ENCODE data around the gene EMX1. TPM values are rescaled to one million over a fixed set of nuclear protein-coding genes. Genes with fewer than 3 reads are reported as not detected.

EMX1 gene
- total and polyA plus RNA-seq, 8 donors, result 0.08 to 0.38 (median 0.18) TPM; not detected in 3

GRCh38 chr2:72983500-72984161 is 66.3 kb downstream of the EMX1 start:
- H3K4me3 ChIP-seq, result no peak overlapping the region
- no peak overlapping the region for H3K27ac ChIP-seq
- ATAC-seq, result no peak
- no peak for DNase-seq
- no peaks in the 10 kb centered on the region for H3K27me3 ChIP-seq
- H3K4me1 ChIP-seq, result peaks cover 0 to 15% of the 10 kb centered on the region in 2 donors
- TF ChIP-seq, protein P1, sequence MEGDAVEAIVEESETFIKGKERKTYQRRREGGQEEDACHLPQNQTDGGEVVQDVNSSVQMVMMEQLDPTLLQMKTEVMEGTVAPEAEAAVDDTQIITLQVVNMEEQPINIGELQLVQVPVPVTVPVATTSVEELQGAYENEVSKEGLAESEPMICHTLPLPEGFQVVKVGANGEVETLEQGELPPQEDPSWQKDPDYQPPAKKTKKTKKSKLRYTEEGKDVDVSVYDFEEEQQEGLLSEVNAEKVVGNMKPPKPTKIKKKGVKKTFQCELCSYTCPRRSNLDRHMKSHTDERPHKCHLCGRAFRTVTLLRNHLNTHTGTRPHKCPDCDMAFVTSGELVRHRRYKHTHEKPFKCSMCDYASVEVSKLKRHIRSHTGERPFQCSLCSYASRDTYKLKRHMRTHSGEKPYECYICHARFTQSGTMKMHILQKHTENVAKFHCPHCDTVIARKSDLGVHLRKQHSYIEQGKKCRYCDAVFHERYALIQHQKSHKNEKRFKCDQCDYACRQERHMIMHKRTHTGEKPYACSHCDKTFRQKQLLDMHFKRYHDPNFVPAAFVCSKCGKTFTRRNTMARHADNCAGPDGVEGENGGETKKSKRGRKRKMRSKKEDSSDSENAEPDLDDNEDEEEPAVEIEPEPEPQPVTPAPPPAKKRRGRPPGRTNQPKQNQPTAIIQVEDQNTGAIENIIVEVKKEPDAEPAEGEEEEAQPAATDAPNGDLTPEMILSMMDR (IDR thresholded peaks at IDR 0.05), result no peak
- H3K9me3 ChIP-seq, result no peaks in the 10 kb centered on the region
- intact Hi-C loops (cut with DNase I), result no loop called here
- H3K36me3 ChIP-seq, result peaks cover 0 to 54% of the 10 kb centered on the region in 2 donors

GRCh38 chr2:72984172-72984671 is 66.9 kb downstream of the EMX1 start:
- TF ChIP-seq, protein P1 (IDR thresholded peaks at IDR 0.05), result no peak
- Histone ChIP-seq H3K4me1 (peaks cover 0 to 14% of the 10 kb centered on the region in 2 donors), H3K36me3 (peaks cover 0 to 59% of the 10 kb centered on the region in 2 donors), H3K4me3 (no peak overlapping the region), H3K9me3 (no peaks in the 10 kb centered on the region), H3K27me3 (no peaks in the 10 kb centered on the region), H3K27ac (no peak overlapping the region)
- ATAC-seq, result no peak
- DNase-seq, result no peak
- intact Hi-C loops (cut with DNase I), result no loop called here

Other genes with a start within 250 kb of the EMX1 start
- 10 to 100 TPM; 24.7 to 27.1 TPM for gene EXOC6B, start 91.5 kb upstream of the EMX1 start, total RNA-seq
- 10 to 100 TPM; 22.1 to 30.8 (median 26.0) TPM for gene EXOC6B, start 91.5 kb upstream of the EMX1 start, polyA plus RNA-seq (ENCODE audit: insufficient read length in 6 of 6)
- 10 to 100 TPM; 38.1 to 41.9 TPM for gene SPR, start 30.1 kb upstream of the EMX1 start, total RNA-seq
- 1 to 10 TPM; 5.2 to 7.1 (median 5.5) TPM for gene SPR, start 30.1 kb upstream of the EMX1 start, polyA plus RNA-seq (ENCODE audit: insufficient read length in 6 of 6)
- gene SFXN5, start 154.2 kb downstream of the EMX1 start, total RNA-seq, result 10 to 100 TPM; 17.1 to 19.7 TPM
- gene SFXN5, start 154.2 kb downstream of the EMX1 start, polyA plus RNA-seq (ENCODE audit: insufficient read length in 6 of 6), result 10 to 100 TPM; 14.5 to 21.1 (median 15.2) TPM
- gene RAB11FIP5, start 195.4 kb downstream of the EMX1 start, total RNA-seq, result 10 to 100 TPM; 21.1 to 29.8 TPM
- 10 to 100 TPM in 5 of 6 donors, 1 to 10 TPM in 1; 8.5 to 14.8 (median 13.5) TPM for gene RAB11FIP5, start 195.4 kb downstream of the EMX1 start, polyA plus RNA-seq (ENCODE audit: insufficient read length in 6 of 6)

All from left lung (tissue), 10 donors.